Spleen (tissue), 7 donors: ENCODE results near the gene ANO4.

Experiments
- POLR2A ChIP-seq, 3 donors: fragments of 450-650 bp; IDR thresholded peaks; one replicate each; pipeline ENCODE4 v1.5.1; 2017; ENCODE audit warnings: antibody characterized with exemption in 3 of 3, mild to moderate bottlenecking in 1 of 3
- TF ChIP-seq, protein P1 (sequence below), 11 experiments: fragments of 200-600 bp in 7 of 11; fragments of 450-650 bp in 4 of 11; sonication (generic) in 4 of 11; IDR thresholded peaks in 8 of 11; conservative IDR thresholded peaks in 3 of 11; 1 replicate in 7 of 11; 2 replicates in 4 of 11; pipeline versions ENCODE4 v1.4.0 to v1.8.0; 2016 to 2021; ENCODE audit warnings: antibody characterized with exemption in 11 of 11, inconsistent platforms in 4 of 11, mild to moderate bottlenecking in 1 of 11
- donor health status: DM: no; HTN: no; CAD: no; lungs with moderate emphysema.
- donor health status: DM: no; HTN: no; CAD: no.
- donor health status: DM: no; HTN: no; CAD: no.

DNA sequence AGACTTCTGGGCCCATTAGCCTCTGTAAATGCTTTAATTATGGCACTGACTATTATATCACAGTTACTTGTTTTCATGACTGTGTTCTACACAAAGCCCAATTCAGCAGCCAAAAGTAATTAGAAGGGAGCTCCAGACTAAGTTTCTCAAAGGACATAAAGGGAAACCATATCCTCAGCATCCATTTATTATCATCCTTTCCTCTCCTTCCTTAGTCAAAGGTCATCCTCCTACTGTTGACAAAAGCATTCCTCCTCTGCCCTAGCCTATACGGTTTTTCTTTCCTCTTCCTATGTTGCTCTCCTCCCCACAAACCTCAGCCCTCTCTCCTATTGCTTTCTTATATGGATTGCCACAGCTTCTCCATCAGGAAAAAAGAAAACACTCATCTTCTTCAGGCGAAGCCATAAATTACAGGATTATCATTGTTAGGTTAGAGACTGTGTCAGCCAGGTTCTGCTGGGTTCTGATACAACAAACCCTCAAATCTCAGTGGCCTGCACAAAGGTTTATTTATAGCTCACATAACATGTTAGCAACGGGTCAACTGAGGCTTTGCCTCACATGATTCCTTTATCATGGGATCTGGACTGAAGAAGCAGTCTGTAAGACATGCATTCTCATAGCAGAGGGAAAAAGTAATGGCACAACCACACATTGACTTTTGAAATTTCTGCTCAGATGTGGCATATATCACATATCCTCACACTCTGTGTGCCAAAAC is 208.3 kb downstream of the ANO4 start:
- TF ChIP-seq, protein P1, sequence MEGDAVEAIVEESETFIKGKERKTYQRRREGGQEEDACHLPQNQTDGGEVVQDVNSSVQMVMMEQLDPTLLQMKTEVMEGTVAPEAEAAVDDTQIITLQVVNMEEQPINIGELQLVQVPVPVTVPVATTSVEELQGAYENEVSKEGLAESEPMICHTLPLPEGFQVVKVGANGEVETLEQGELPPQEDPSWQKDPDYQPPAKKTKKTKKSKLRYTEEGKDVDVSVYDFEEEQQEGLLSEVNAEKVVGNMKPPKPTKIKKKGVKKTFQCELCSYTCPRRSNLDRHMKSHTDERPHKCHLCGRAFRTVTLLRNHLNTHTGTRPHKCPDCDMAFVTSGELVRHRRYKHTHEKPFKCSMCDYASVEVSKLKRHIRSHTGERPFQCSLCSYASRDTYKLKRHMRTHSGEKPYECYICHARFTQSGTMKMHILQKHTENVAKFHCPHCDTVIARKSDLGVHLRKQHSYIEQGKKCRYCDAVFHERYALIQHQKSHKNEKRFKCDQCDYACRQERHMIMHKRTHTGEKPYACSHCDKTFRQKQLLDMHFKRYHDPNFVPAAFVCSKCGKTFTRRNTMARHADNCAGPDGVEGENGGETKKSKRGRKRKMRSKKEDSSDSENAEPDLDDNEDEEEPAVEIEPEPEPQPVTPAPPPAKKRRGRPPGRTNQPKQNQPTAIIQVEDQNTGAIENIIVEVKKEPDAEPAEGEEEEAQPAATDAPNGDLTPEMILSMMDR (IDR thresholded peaks at IDR 0.05 in 8 of 11, conservative IDR thresholded peaks at IDR 0.05 in 3 of 11), result no peak
- TF ChIP-seq POLR2A (IDR thresholded peaks at IDR 0.05), result no peak
